ENCODE measurements around the gene SLC4A1.

- TF ChIP-seq CTCF (IDR thresholded peaks at IDR 0.05 in 4 of 5, conservative IDR thresholded peaks at IDR 0.05 in 1 of 5) (no peak), POLR2A (IDR thresholded peaks at IDR 0.05) (no peak)
Observed at GRCh38 chr17:44251062-44251461, 16.9 kb downstream of the SLC4A1 start.
